ENCODE measurements around the gene SCN10A.
A peak's percentile ranks its signal among the peaks of the same experiment; 100 is the strongest.

The SCN10A gene

GRCh38 chr3:38657369-38657768, 158.6 kb downstream of the SCN10A start:
- CTCF ChIA-PET: interaction anchor here (1.0 to 4.1 kb wide), 2 partner anchors 137 to 165 kb away, joined by 3 to 36 read pairs; no protein-coding TSS in a partner anchor
- DNase-seq (ENCODE audit: extremely low spot score): no peak
- POLR2A ChIA-PET: no interaction called here
- TF ChIP-seq, protein P1, sequence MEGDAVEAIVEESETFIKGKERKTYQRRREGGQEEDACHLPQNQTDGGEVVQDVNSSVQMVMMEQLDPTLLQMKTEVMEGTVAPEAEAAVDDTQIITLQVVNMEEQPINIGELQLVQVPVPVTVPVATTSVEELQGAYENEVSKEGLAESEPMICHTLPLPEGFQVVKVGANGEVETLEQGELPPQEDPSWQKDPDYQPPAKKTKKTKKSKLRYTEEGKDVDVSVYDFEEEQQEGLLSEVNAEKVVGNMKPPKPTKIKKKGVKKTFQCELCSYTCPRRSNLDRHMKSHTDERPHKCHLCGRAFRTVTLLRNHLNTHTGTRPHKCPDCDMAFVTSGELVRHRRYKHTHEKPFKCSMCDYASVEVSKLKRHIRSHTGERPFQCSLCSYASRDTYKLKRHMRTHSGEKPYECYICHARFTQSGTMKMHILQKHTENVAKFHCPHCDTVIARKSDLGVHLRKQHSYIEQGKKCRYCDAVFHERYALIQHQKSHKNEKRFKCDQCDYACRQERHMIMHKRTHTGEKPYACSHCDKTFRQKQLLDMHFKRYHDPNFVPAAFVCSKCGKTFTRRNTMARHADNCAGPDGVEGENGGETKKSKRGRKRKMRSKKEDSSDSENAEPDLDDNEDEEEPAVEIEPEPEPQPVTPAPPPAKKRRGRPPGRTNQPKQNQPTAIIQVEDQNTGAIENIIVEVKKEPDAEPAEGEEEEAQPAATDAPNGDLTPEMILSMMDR (IDR thresholded peaks at IDR 0.05; ENCODE audit: control extremely low read depth, extremely low read depth, low read depth, missing control alignments): no peak

GRCh38 chr3:38655708-38656300, 160.2 kb downstream of the SCN10A start:
- TF ChIP-seq, protein P1 (IDR thresholded peaks at IDR 0.05; ENCODE audit: control extremely low read depth, extremely low read depth, low read depth, missing control alignments): peak; percentile 42
- ChIA-PET POLR2A (no interaction called here), CTCF (interaction anchor here (0.6 to 4.1 kb wide), 13 partner anchors 8 to 783 kb away, joined by 3 to 36 read pairs (median 3); partner anchors contain the start of gene EXOG)
- DNase-seq (ENCODE audit: extremely low spot score): peak; percentile 31

GRCh38 chr3:38653685-38654537, 162.1 kb downstream of the SCN10A start:
- no peak for DNase-seq (ENCODE audit: extremely low spot score)
- ChIA-PET CTCF (interaction anchor here (1.2 to 4.1 kb wide), 6 partner anchors 11 to 158 kb away, joined by 3 to 67 read pairs (median 20); partner anchors contain the start of gene EXOG), POLR2A (no interaction called here)
- TF ChIP-seq, protein P1 (IDR thresholded peaks at IDR 0.05; ENCODE audit: control extremely low read depth, extremely low read depth, low read depth, missing control alignments): no peak

DNA sequence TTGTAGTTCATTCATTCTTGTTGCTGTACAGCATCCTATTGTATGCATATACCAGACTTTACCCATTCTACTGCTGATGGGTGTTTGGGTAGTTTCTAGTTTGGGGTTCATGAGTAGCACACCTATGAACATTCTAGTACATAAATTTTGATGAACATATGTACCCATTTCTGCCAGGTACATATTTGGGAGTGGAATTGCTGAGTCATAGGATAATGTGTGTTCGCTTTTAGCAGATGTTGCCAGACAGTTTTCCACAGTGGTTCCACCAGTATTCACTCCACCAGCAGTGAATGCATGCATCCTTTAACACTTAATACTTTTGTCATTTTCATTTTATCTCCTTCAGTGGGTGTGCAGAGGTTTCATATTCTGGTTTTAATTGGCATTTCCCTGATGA, 163.1 kb downstream of the SCN10A start:
- POLR2A ChIA-PET: no interaction called here
- TF ChIP-seq, protein P1 (IDR thresholded peaks at IDR 0.05; ENCODE audit: control extremely low read depth, extremely low read depth, low read depth, missing control alignments): no peak
- CTCF ChIA-PET: interaction anchor here (1.8 to 3.6 kb wide), 6 partner anchors 8 to 306 kb away, joined by 6 to 67 read pairs (median 19); partner anchors contain the start of genes EXOG and XYLB
- DNase-seq (ENCODE audit: extremely low spot score): no peak

DNA sequence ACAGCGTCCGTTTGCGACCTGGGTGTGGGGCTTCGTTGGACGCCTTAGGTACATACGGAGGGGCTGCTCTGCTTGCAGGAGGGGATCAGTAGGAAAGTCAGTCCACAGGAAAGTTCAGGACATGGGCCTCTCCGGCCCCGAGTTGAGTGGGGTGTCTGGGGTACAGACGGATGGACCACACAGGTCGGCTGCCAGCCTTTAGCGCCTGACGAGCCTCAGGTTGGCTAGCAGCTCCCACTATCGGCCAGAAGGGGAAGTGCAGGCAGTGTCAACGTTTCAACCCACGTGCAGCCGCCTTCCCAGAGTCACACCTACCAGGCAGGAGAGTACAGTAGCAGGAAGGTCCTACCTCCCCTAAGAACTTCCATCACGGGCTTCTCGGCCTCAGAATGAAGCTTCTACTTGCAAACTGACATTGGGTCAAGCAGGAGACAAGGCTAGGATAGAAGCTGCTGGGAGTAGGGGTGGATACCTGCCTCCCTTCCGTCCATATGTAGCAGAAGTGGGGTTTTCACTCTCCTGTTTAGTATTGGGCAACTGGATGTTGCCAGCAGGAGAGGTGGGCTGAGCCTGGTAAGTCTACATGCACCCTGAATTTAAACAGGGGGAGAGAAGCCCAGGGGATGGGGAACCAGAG, 164.7 kb downstream of the SCN10A start:
- ChIA-PET POLR2A (no interaction called here), CTCF (interaction anchor here (0.6 to 3.6 kb wide), 37 partner anchors 9 to 676 kb away, joined by 3 to 67 read pairs (median 4); partner anchors contain the start of genes EXOG and XYLB)
- DNase-seq (ENCODE audit: extremely low spot score): peak; percentile 84
- TF ChIP-seq, protein P1 (IDR thresholded peaks at IDR 0.05; ENCODE audit: control extremely low read depth, extremely low read depth, low read depth, missing control alignments): peak; percentile 99

Data from GM10248 (cell line).